Measurements from ENCODE around the gene QSER1. TPM values are rescaled to one million over a fixed set of nuclear protein-coding genes. Genes with fewer than 3 reads are reported as not detected.

Gene QSER1
- total and polyA plus RNA-seq, 9 of the 15 experiments (the other 6 are each of a cell fraction or from before 2014, with no cell fraction given): 5.8 to 33.6 (median 22.3) TPM

DNA sequence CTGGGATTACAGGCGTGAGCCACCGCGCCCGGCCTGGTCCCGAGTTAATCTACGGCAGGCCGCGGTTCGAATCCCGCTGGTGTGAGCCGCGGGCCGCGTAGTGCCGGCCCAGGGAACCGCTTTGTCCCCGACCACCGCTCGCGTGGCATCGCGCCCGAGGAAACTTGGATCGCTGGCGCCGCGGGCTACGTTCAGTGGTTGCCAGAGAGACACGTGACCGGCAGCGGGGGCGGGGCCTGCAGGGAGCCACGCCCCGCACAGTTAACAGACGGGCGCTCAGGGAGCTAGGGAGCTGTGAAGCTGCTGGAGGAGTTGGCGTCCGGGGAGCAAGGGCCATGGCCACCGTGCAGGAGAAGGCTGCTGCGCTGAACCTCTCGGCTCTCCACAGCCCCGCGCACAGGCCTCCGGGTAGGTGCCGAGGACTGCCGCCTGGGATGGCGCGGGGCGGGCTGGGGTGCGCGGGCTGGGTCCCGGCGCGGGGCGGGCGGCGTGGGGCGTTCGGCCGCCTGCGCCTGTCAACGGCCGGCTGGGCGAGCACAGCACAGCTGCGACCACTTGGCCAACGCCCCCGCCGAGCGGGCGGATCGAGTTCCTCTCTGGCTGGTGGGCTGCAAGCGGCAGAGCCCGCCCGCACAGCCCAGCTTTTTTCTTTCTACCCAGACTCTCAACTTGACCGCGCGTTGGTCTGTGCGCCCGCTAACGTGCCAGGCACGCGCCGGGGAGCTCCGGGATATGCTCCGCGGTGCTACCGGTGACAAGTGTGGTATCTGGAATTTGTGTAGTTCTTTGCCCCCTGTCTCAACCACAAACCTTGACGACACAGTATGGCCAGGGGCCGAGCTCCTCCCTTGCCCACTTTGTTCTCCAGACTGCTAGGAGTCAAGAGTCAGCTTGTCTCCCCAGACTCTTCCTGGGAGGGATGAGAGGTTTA lies 123.3 kb downstream of the QSER1 start, which contains the start of gene DEPDC7 (continued):
- TF ChIP-seq, protein P1, sequence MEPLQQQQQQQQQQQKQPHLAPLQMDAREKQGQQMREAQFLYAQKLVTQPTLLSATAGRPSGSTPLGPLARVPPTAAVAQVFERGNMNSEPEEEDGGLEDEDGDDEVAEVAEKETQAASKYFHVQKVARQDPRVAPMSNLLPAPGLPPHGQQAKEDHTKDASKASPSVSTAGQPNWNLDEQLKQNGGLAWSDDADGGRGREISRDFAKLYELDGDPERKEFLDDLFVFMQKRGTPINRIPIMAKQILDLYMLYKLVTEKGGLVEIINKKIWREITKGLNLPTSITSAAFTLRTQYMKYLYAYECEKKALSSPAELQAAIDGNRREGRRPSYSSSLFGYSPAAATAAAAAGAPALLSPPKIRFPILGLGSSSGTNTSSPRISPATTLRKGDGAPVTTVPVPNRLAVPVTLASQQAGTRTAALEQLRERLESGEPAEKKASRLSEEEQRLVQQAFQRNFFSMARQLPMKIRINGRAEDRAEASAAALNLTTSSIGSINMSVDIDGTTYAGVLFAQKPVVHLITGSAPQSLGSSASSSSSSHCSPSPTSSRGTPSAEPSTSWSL (CRISPR knock-in tag; IDR thresholded peaks at IDR 0.05; ENCODE audit: borderline replicate concordance): no peak
- TF ChIP-seq KLF13 (tag; IDR thresholded peaks at IDR 0.05; ENCODE audit: borderline replicate concordance, low read depth): no peak
- no peak for TF ChIP-seq MCM5 (IDR thresholded peaks at IDR 0.05; ENCODE audit: low read depth)
- TF ChIP-seq, protein P2, sequence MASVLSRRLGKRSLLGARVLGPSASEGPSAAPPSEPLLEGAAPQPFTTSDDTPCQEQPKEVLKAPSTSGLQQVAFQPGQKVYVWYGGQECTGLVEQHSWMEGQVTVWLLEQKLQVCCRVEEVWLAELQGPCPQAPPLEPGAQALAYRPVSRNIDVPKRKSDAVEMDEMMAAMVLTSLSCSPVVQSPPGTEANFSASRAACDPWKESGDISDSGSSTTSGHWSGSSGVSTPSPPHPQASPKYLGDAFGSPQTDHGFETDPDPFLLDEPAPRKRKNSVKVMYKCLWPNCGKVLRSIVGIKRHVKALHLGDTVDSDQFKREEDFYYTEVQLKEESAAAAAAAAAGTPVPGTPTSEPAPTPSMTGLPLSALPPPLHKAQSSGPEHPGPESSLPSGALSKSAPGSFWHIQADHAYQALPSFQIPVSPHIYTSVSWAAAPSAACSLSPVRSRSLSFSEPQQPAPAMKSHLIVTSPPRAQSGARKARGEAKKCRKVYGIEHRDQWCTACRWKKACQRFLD (CRISPR knock-in tag; IDR thresholded peaks at IDR 0.05): no peak
- TF ChIP-seq HNRNPLL (IDR thresholded peaks at IDR 0.05; ENCODE audit: low read depth, low read length, poor library complexity, severe bottlenecking): peak; percentile 41
- TF ChIP-seq, protein P3, sequence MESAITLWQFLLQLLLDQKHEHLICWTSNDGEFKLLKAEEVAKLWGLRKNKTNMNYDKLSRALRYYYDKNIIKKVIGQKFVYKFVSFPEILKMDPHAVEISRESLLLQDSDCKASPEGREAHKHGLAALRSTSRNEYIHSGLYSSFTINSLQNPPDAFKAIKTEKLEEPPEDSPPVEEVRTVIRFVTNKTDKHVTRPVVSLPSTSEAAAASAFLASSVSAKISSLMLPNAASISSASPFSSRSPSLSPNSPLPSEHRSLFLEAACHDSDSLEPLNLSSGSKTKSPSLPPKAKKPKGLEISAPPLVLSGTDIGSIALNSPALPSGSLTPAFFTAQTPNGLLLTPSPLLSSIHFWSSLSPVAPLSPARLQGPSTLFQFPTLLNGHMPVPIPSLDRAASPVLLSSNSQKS (CRISPR knock-in tag; IDR thresholded peaks at IDR 0.05): no peak
- TF ChIP-seq TEAD4 (IDR thresholded peaks at IDR 0.05; ENCODE audit: low read length): no peak
- TF ChIP-seq TEAD4 (CRISPR knock-in tag; IDR thresholded peaks at IDR 0.05; ENCODE audit: borderline replicate concordance): no peak
- TF ChIP-seq U2AF2 (optimal IDR thresholded peaks at IDR 0.05; ENCODE audit: low read depth, low read length): no peak
- peak; percentile 12 for TF ChIP-seq FIP1L1 (IDR thresholded peaks at IDR 0.05; ENCODE audit: low read depth, low read length, poor library complexity, severe bottlenecking)
- TF ChIP-seq, protein P4, sequence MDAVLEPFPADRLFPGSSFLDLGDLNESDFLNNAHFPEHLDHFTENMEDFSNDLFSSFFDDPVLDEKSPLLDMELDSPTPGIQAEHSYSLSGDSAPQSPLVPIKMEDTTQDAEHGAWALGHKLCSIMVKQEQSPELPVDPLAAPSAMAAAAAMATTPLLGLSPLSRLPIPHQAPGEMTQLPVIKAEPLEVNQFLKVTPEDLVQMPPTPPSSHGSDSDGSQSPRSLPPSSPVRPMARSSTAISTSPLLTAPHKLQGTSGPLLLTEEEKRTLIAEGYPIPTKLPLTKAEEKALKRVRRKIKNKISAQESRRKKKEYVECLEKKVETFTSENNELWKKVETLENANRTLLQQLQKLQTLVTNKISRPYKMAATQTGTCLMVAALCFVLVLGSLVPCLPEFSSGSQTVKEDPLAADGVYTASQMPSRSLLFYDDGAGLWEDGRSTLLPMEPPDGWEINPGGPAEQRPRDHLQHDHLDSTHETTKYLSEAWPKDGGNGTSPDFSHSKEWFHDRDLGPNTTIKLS (IDR thresholded peaks at IDR 0.05; ENCODE audit: borderline replicate concordance, low read depth): peak; percentile 80
- TF ChIP-seq RBM15 (IDR thresholded peaks at IDR 0.05; ENCODE audit: insufficient read depth, low read length): no peak
- no peak for TF ChIP-seq TEAD2 (tag; IDR thresholded peaks at IDR 0.05)
- no peak for TF ChIP-seq ELF4 (CRISPR knock-in tag; IDR thresholded peaks at IDR 0.05)
- TF ChIP-seq, protein P5, sequence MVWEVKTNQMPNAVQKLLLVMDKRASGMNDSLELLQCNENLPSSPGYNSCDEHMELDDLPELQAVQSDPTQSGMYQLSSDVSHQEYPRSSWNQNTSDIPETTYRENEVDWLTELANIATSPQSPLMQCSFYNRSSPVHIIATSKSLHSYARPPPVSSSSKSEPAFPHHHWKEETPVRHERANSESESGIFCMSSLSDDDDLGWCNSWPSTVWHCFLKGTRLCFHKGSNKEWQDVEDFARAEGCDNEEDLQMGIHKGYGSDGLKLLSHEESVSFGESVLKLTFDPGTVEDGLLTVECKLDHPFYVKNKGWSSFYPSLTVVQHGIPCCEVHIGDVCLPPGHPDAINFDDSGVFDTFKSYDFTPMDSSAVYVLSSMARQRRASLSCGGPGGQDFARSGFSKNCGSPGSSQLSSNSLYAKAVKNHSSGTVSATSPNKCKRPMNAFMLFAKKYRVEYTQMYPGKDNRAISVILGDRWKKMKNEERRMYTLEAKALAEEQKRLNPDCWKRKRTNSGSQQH (CRISPR knock-in tag; IDR thresholded peaks at IDR 0.05): no peak
- no peak for TF ChIP-seq PYGO2 (tag; IDR thresholded peaks at IDR 0.05)
- TF ChIP-seq CBX5 (IDR thresholded peaks at IDR 0.05; ENCODE audit: borderline replicate concordance, low read depth): no peak
- no peak for TF ChIP-seq PTRF (tag; IDR thresholded peaks at IDR 0.05)
